OCI-LY7 (cell line): ENCODE measurements around the gene ZNF652. TPM values are rescaled to one million over a fixed set of nuclear protein-coding genes. Genes with fewer than 3 reads are reported as not detected.

Experiments used
- BruUV-seq: library from RNA; stranded (reverse); fragments of 400-500 nt; replicated peaks from 2 replicates; lab custom pipeline; 2021; lab: Mats Ljungman, UMichigan
- CTCF ChIA-PET: fragments of 300-600 bp; sonication (Branson Sonifier 250); formaldehyde crosslinking; loops from one replicate; lab custom pipeline; 2022; ENCODE audit warnings: antibody characterized with exemption; ENCODE audit not compliant: unreplicated experiment; lab: Charles Lee
- POLR2A ChIA-PET: fragments of 300-600 bp; sonication (Branson Sonifier 250); formaldehyde crosslinking; loops from one replicate; lab custom pipeline; 2022; ENCODE audit warnings: antibody characterized with exemption; lab: Charles Lee
- DNase-seq: peaks from one replicate; pipeline ENCODE4 v3.0.0-alpha.2; 2015; ENCODE audit warnings: low spot score
- H2AFZ ChIP-seq: fragments of 200-600 bp; sonication (generic), shearing (Covaris generic); 2 replicates; pipeline ENCODE4 v1.6.1; 2014; ENCODE audit warnings: mild to moderate bottlenecking, antibody characterized with exemption, low read length, moderate library complexity
- H3K27ac ChIP-seq: fragments of 200-600 bp; sonication (generic); 2 replicates; pipeline ENCODE4 v1.5.1; 2014; ENCODE audit warnings: mixed run types, low read depth, mild to moderate bottlenecking, moderate library complexity, low read length, inconsistent platforms; ENCODE audit not compliant: poor library complexity, severe bottlenecking
- H3K36me3 ChIP-seq: fragments of 200-600 bp; sonication (generic); 2 replicates; pipeline ENCODE4 v1.6.1; 2014; ENCODE audit warnings: mild to moderate bottlenecking, antibody characterized with exemption, low read length, moderate library complexity, mixed read lengths; ENCODE audit not compliant: insufficient read depth
- H3K4me1 ChIP-seq: fragments of 200-600 bp; sonication (generic); 2 replicates; pipeline ENCODE4 v1.5.1; 2014; ENCODE audit warnings: mild to moderate bottlenecking, low read length; ENCODE audit not compliant: insufficient read depth, poor library complexity, severe bottlenecking
- H3K4me2 ChIP-seq: fragments of 200-600 bp; sonication (generic); 2 replicates; pipeline ENCODE4 v1.6.1; 2014; ENCODE audit warnings: mild to moderate bottlenecking, low read length
- H3K4me3 ChIP-seq: fragments of 200-600 bp; sonication (generic); 2 replicates; pipeline ENCODE4 v1.5.1; 2014; ENCODE audit warnings: mild to moderate bottlenecking, low read depth, low read length; ENCODE audit not compliant: poor library complexity, severe bottlenecking
- H3K79me2 ChIP-seq: fragments of 200-600 bp; sonication (generic); 2 replicates; pipeline ENCODE4 v1.6.1; 2016; ENCODE audit warnings: low read depth, mild to moderate bottlenecking, low read length, moderate library complexity, mixed read lengths; ENCODE audit not compliant: insufficient read depth
- H3K9me2 ChIP-seq: fragments of 200-600 bp; sonication (generic); 2 replicates; pipeline ENCODE4 v1.6.1; 2016; ENCODE audit warnings: mild to moderate bottlenecking, low read length, mixed read lengths; ENCODE audit not compliant: insufficient read depth
- H3K9me3 ChIP-seq: fragments of 200-600 bp; sonication (generic); 2 replicates; pipeline ENCODE4 v1.6.1; 2014; ENCODE audit warnings: mild to moderate bottlenecking, mixed run types, low read length, mixed read lengths
- H4K20me1 ChIP-seq: fragments of 200-600 bp; sonication (generic); 2 replicates; pipeline ENCODE4 v1.6.1; 2014; ENCODE audit warnings: mild to moderate bottlenecking, antibody characterized with exemption, low read length, moderate library complexity, mixed read lengths; ENCODE audit not compliant: insufficient read depth
- CTCF ChIP-seq: fragments of 200-600 bp; sonication (generic); conservative IDR thresholded peaks from 2 replicates; pipeline ENCODE4 v1.5.1; 2014; ENCODE audit warnings: mild to moderate bottlenecking, antibody characterized with exemption, low read length, moderate library complexity, mixed read lengths
- EZH2phosphoT487 ChIP-seq: fragments of 200-600 bp; sonication (generic); IDR thresholded peaks from 2 replicates; pipeline ENCODE4 v1.6.1; 2018; ENCODE audit warnings: low read depth, borderline replicate concordance, mild to moderate bottlenecking, mixed run types, antibody characterized with exemption, low read length, moderate library complexity, mixed read lengths
- intact Hi-C: fragments of 100-400 bp; cut with micrococcal nuclease; formaldehyde crosslinking; loops from one replicate; pipeline ENCODE4 v1.10.0; 2022; ENCODE audit not compliant: unreplicated experiment
- total RNA-seq, 2 experiments: library from RNA; depleted of rRNA in 1 of 2; stranded (reverse); fragments of >200 nt in 1 of 2; shearing (Covaris generic) in 1 of 2; gene quantifications; 2 replicates each; pipeline ENCODE4 v1.2.3, GENCODE V29; 2014 to 2022

ZNF652 gene
- total RNA-seq, 2 experiments from 2014 or later = 36.8 to 69.7 TPM

- no peak overlapping the region for H2AFZ ChIP-seq
- no peak overlapping the region for H3K27ac ChIP-seq
- no peaks in the 10 kb centered on the region for H3K79me2 ChIP-seq
- no peaks in the 10 kb centered on the region for H3K9me3 ChIP-seq
- H3K9me2 ChIP-seq = no peaks in the 10 kb centered on the region
- no peak overlapping the region for H3K4me2 ChIP-seq
- no peak overlapping the region for H3K4me3 ChIP-seq
- BruUV-seq = no TSS peak
- no peaks in the 10 kb centered on the region for H3K36me3 ChIP-seq
- ChIA-PET POLR2A (no interaction called here), CTCF (no interaction called here)
- intact Hi-C loops = no loop called here
- DNase-seq = no peak
- no peaks in the 10 kb centered on the region for H4K20me1 ChIP-seq
- TF ChIP-seq EZH2phosphoT487 (no peak), CTCF (no peak)
- peaks cover 10% of the 10 kb centered on the region for H3K4me1 ChIP-seq
These were observed 21.0 kb upstream of the ZNF652 start for GRCh38 chr17:49383060-49383459.

DNA sequence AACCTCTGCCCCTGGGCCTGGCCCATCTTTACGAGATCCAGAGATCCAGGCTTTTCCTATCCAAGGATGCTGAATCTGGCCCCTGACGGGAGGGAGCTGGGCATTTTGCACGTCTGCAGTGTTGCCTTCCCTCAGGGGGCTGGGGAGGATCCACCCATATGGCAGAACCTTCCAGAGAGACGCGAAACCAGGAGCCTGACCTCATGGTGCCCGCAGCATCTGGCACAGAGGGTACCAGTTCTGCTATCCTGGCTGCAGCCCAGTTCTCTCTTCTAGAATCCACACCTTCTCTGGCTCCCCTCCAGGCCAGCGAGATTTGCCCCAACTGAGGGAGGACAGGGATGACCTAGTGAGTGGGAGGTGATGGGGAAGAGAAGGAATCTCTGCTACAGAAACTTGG is 20.5 kb upstream of the ZNF652 start:
- H3K4me3 ChIP-seq = no peak overlapping the region
- peaks cover 5% of the 10 kb centered on the region for H3K4me1 ChIP-seq
- H3K9me2 ChIP-seq = no peaks in the 10 kb centered on the region
- CTCF ChIA-PET = no interaction called here
- BruUV-seq = no TSS peak
- POLR2A ChIA-PET = no interaction called here
- no peaks in the 10 kb centered on the region for H3K9me3 ChIP-seq
- intact Hi-C loops = no loop called here
- H4K20me1 ChIP-seq = no peaks in the 10 kb centered on the region
- no peak for DNase-seq
- no peaks in the 10 kb centered on the region for H3K79me2 ChIP-seq
- no peak overlapping the region for H3K27ac ChIP-seq
- no peak overlapping the region for H3K4me2 ChIP-seq
- no peak overlapping the region for H2AFZ ChIP-seq
- no peaks in the 10 kb centered on the region for H3K36me3 ChIP-seq
- TF ChIP-seq EZH2phosphoT487 (no peak), CTCF (no peak)

DNA sequence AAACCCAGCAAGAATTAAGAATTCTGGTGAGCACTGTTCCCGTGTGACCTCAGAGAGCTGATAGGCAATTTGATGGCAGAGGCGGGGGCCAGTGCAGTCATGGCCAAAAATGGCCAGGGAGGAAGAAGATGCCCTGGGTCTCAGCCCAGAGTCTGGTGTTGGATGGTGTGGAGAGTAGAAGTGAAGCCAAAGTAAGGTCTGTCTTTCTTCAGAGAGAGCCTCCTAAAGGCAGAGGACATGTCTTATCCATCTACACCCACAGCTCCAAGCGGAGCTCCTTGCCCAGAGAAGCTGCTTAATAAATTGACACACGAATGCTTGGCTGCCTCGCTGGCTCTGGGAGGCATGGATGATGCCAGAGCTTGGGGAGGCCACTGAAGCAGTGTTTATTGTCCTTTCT is 19.7 kb upstream of the ZNF652 start:
- intact Hi-C loops = no loop called here
- H2AFZ ChIP-seq = no peak overlapping the region
- H3K27ac ChIP-seq = no peak overlapping the region
- no peaks in the 10 kb centered on the region for H3K79me2 ChIP-seq
- H4K20me1 ChIP-seq = no peaks in the 10 kb centered on the region
- H3K4me3 ChIP-seq = no peak overlapping the region
- CTCF ChIA-PET = no interaction called here
- H3K4me2 ChIP-seq = no peak overlapping the region
- H3K4me1 ChIP-seq = no peaks in the 10 kb centered on the region
- no peak for DNase-seq
- no peaks in the 10 kb centered on the region for H3K36me3 ChIP-seq
- POLR2A ChIA-PET = interaction anchor here (1.1 to 1.7 kb wide), 2 partner anchors 9 to 11 kb away, joined by 3 to 5 read pairs; no protein-coding TSS in a partner anchor
- no peaks in the 10 kb centered on the region for H3K9me3 ChIP-seq
- BruUV-seq = no TSS peak
- no peak for TF ChIP-seq CTCF
- TF ChIP-seq EZH2phosphoT487 = no peak
- H3K9me2 ChIP-seq = no peaks in the 10 kb centered on the region
